Spleen (tissue), 11 donors: ENCODE results near the gene ADGRV1. TPM values are rescaled to one million over a fixed set of nuclear protein-coding genes. Genes with fewer than 3 reads are reported as not detected.

ENCODE experiments used
- DNase-seq: peaks from one replicate; pipeline ENCODE4 v3.0.0-alpha.2; 2020
- H3K27ac ChIP-seq, 8 donors: fragments of 200-600 bp; sonication (generic) in 7 of 8; 1 replicate in 4 of 8; 2 replicates in 4 of 8; pipeline versions ENCODE4 v1.5.0 to v1.8.0; 2016 to 2021; ENCODE audit warnings: inconsistent platforms in 4 of 8, mild to moderate bottlenecking in 4 of 8, moderate library complexity in 1 of 8
- H3K27me3 ChIP-seq, 7 donors: fragments of 200-600 bp; sonication (generic) in 6 of 7; replicated peaks in 1 of 7; 1 replicate in 4 of 7; 2 replicates in 3 of 7; pipeline versions ENCODE4 v1.5.0 to v1.8.0; 2016 to 2021; ENCODE audit warnings: inconsistent platforms in 3 of 7, mild to moderate bottlenecking in 1 of 7
- H3K36me3 ChIP-seq, 6 donors: fragments of 200-600 bp; sonication (generic) in 5 of 6; 1 replicate in 4 of 6; 2 replicates in 2 of 6; pipeline versions ENCODE4 v1.5.0 to v1.8.0; 2016 to 2021; ENCODE audit warnings: inconsistent platforms in 2 of 6
- H3K4me1 ChIP-seq, 6 donors: fragments of 200-600 bp; sonication (generic) in 5 of 6; 1 replicate in 3 of 6; 2 replicates in 3 of 6; pipeline versions ENCODE4 v1.5.0 to v1.8.0; 2016 to 2021; ENCODE audit warnings: inconsistent platforms in 3 of 6
- H3K4me3 ChIP-seq, 8 donors: fragments of 200-600 bp; sonication (generic) in 7 of 8; 1 replicate in 4 of 8; 2 replicates in 4 of 8; pipeline versions ENCODE4 v1.5.0 to v1.8.0; 2016 to 2021; ENCODE audit warnings: inconsistent platforms in 4 of 8, mild to moderate bottlenecking in 4 of 8, moderate library complexity in 2 of 8
- H3K9me3 ChIP-seq, 8 donors: fragments of 200-600 bp; sonication (generic) in 7 of 8; 1 replicate in 4 of 8; 2 replicates in 4 of 8; pipeline versions ENCODE4 v1.5.0 to v1.8.0; 2016 to 2021; ENCODE audit warnings: inconsistent platforms in 4 of 8
- CTCF ChIP-seq, 11 experiments: fragments of 200-600 bp in 7 of 11; fragments of 450-650 bp in 4 of 11; sonication (generic) in 4 of 11; IDR thresholded peaks in 8 of 11; conservative IDR thresholded peaks in 3 of 11; 1 replicate in 7 of 11; 2 replicates in 4 of 11; pipeline versions ENCODE4 v1.4.0 to v1.8.0; 2016 to 2021; ENCODE audit warnings: antibody characterized with exemption in 11 of 11, inconsistent platforms in 4 of 11, mild to moderate bottlenecking in 1 of 11
- POLR2A ChIP-seq, 3 donors: fragments of 450-650 bp; IDR thresholded peaks; one replicate each; pipeline ENCODE4 v1.5.1; 2017; ENCODE audit warnings: antibody characterized with exemption in 3 of 3, mild to moderate bottlenecking in 1 of 3
- POLR2AphosphoS5 ChIP-seq, 3 donors: sonication (generic); formaldehyde crosslinking; IDR thresholded peaks; one replicate each; pipeline ENCODE4 v1.5.1; 2017; ENCODE audit warnings: antibody characterized with exemption in 3 of 3
- WGBS, 5 donors: extraction: QIAGEN DNeasy Blood & Tissue Kit in 3 of 5; methylation state at CpG; one replicate each; pipeline versions ENCODE4 v1.1.5 to v1.1.7; 2013 to 2018; 5-methylcytosine and 5-hydroxymethylcytosine counted together
- intact Hi-C: fragments of 100-400 bp; cut with DNase I; formaldehyde crosslinking; loops from one replicate; pipeline ENCODE4 v1.15.0; 2023; ENCODE audit warnings: low total_unique reads
- polyA plus RNA-seq, 3 donors: library from polyadenylated mRNA; stranded (reverse); fragments of 200-250 nt; gene quantifications; one replicate each; pipeline ENCODE4 v1.2.1, GENCODE V29; 2013
- total RNA-seq, 7 donors: library from RNA; depleted of rRNA in 3 of 7; stranded (reverse); fragments of >200 nt in 3 of 7; fragmentation: NEBNext Ultra II Directional in 4 of 7; extraction: Animal tissue kit (Norgen Biotek cat#: 25700) in 4 of 7; gene quantifications; one replicate each; pipeline versions ENCODE4 v1.1.0 to v1.2.1, GENCODE V29; 2016 to 2021
- donor health status: healthy with polysubstance abuse.
- donor health status: DM: no; HTN: no; CAD: no; lungs with moderate emphysema.
- donor health status: DM: no; HTN: no; CAD: no.
- donor health status: Bipolar disorder and iron deficiency.
- donor health status: healthy.
- donor health status: DM: no; HTN: no; CAD: no.
- donor health status: DM: yes; HTN: yes; CAD: no.

ADGRV1 gene
- total and polyA plus RNA-seq, 10 donors, result 0.08 to 0.69 (median 0.28) TPM; not detected in 3

GRCh38 chr5:91146905-91147600, 588.5 kb downstream of the ADGRV1 start:
- Histone ChIP-seq H3K4me3 (no peak overlapping the region), H3K36me3 (no peaks in the 10 kb centered on the region), H3K27me3 (no peaks in the 10 kb centered on the region), H3K9me3 (peaks cover 0 to 8% (median 0%) of the 10 kb centered on the region in 8 donors), H3K4me1 (peaks cover 0 to 25% (median 1%) of the 10 kb centered on the region in 6 donors), H3K27ac (peak overlapping the region in 5 of 8 donors; percentile 46 to 85 (median 56))
- WGBS, 5 donors, result 71 to 90% (median 84%) methylated on average over 4 of the region's 4 CpGs
- TF ChIP-seq POLR2AphosphoS5 (IDR thresholded peaks at IDR 0.05) (no peak), CTCF (IDR thresholded peaks at IDR 0.05 in 8 of 11, conservative IDR thresholded peaks at IDR 0.05 in 3 of 11) (no peak), POLR2A (IDR thresholded peaks at IDR 0.05) (no peak)
- DNase-seq, result peak; percentile 81
- intact Hi-C loops, result no loop called here

- H3K27ac ChIP-seq, result peak overlapping the region in 1 of 8 donors; percentile 18
- no peak for TF ChIP-seq POLR2AphosphoS5 (IDR thresholded peaks at IDR 0.05)
- no peak for TF ChIP-seq CTCF (IDR thresholded peaks at IDR 0.05 in 8 of 11, conservative IDR thresholded peaks at IDR 0.05 in 3 of 11)
- TF ChIP-seq POLR2A (IDR thresholded peaks at IDR 0.05), result no peak
- no peak overlapping the region for H3K4me3 ChIP-seq
- 59 to 78% (median 67%) methylated on average over 1 of the region's 1 CpG for WGBS, 5 donors
- no peaks in the 10 kb centered on the region for H3K27me3 ChIP-seq
- no peaks in the 10 kb centered on the region for H3K36me3 ChIP-seq
- peaks cover 0 to 19% (median under 1%) of the 10 kb centered on the region in 6 donors for H3K4me1 ChIP-seq
- DNase-seq, result no peak
- peaks cover 0 to 8% (median 0%) of the 10 kb centered on the region in 8 donors for H3K9me3 ChIP-seq
- intact Hi-C loops, result no loop called here
Measured at GRCh38 chr5:91150234-91150633, 591.6 kb downstream of the ADGRV1 start.

- Histone ChIP-seq H3K27me3 (no peaks in the 10 kb centered on the region), H3K9me3 (peaks cover 0 to 8% (median 0%) of the 10 kb centered on the region in 8 donors), H3K36me3 (no peaks in the 10 kb centered on the region), H3K4me3 (no peak overlapping the region), H3K4me1 (peaks cover 0 to 16% (median 0%) of the 10 kb centered on the region in 6 donors), H3K27ac (peak overlapping the region in 1 of 8 donors; percentile 18)
- TF ChIP-seq CTCF (IDR thresholded peaks at IDR 0.05 in 8 of 11, conservative IDR thresholded peaks at IDR 0.05 in 3 of 11) (no peak), POLR2AphosphoS5 (IDR thresholded peaks at IDR 0.05) (no peak)
- no peak for DNase-seq
- intact Hi-C loops, result no loop called here
Measured at GRCh38 chr5:91150636-91151035, 592.0 kb downstream of the ADGRV1 start.

- Histone ChIP-seq H3K36me3 (no peaks in the 10 kb centered on the region), H3K4me3 (no peak overlapping the region), H3K27me3 (no peaks in the 10 kb centered on the region), H3K27ac (no peak overlapping the region), H3K4me1 (peaks cover 0 to 4% (median 0%) of the 10 kb centered on the region in 6 donors), H3K9me3 (peaks cover 0 to 8% (median 0%) of the 10 kb centered on the region in 8 donors)
- intact Hi-C loops, result no loop called here
- TF ChIP-seq POLR2A (IDR thresholded peaks at IDR 0.05), result no peak
- TF ChIP-seq POLR2AphosphoS5 (IDR thresholded peaks at IDR 0.05), result peak in 1 of 3 donors; percentile 29
- 58 to 81% (median 71%) methylated on average over 2 of the region's 2 CpGs for WGBS, 5 donors
- DNase-seq, result no peak
Measured at GRCh38 chr5:91151947-91152346, 593.4 kb downstream of the ADGRV1 start.
